ENCODE measurements around the gene PRELID3B. TPM values are rescaled to one million over a fixed set of nuclear protein-coding genes. Genes with fewer than 3 reads are reported as not detected.

Gene PRELID3B
- total and polyA plus RNA-seq, 10 of the 15 experiments (the other 5 are each of a cell fraction or from before 2014, with no cell fraction given) = 72.5 to 151 (median 124) TPM

DNA sequence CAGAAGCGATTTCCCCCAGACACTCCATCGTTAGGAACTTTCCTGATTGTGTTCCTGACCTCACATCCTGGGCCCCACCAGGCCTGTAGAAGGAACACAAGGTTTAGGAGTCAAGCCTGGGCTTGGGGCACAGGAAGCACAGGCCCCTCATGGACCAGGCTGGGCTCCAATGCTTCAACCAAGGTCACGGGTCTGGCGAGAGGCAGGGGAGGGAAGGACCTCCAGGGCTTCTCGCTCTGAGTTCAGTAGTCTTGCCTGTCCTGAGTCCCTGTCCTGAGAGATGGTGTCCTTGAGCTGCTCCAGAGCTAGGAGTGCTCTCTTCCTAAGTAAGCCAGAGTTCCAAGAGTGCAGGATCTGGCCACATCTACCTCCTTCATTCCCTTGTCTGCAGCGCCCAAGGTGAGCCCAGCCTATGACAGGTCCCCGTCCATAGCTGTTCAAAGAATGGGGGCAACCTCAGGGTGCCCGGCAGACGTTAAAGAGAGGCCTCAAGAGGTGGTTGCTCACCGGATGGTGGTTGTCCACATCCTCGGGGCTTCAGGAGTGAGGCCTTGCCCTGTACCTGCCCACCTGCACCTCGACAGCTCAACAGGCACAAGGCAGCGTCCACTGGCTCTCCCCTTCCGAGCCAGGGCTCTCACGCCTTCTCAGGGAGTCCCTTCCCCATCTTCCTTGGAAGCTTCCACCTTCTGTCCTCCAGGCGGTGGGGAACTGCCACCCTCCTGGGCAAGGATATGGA, 24.9 kb downstream of the PRELID3B start:
- ATAC-seq (peak; percentile 35), DNase-seq (ENCODE audit: low read depth, low spot score) (no peak), FAIRE-seq (no peak)
- BruUV-seq (replicated peaks) = no TSS peak
- no peaks in the 10 kb centered on the region for H4K20me1 ChIP-seq (ENCODE audit: control insufficient read depth, insufficient read depth)
- H3K27me3 ChIP-seq (replicated peaks in 1 of 2; ENCODE audit: control insufficient read depth in 2 of 2, insufficient read depth in 2 of 2, low read length in 1 of 2) = no peaks in the 10 kb centered on the region
- no peak overlapping the region for H2AFZ ChIP-seq (ENCODE audit: control insufficient read depth, low read depth, low read length)
- 86% methylated on average over 16 of the region's 16 CpGs for WGBS (ENCODE audit: insufficient coverage, insufficient replicate concordance, low lambda C conversion rate, missing lambda C conversion rate)
- ChIA-PET RAD21 (ENCODE audit: unreplicated experiment) (interaction anchor here (1.3 to 2.1 kb wide), 3 partner anchors 11 to 110 kb away, joined by 3 to 11 read pairs (median 4); partner anchors contain the start of gene ATP5F1E), POLR2A (no interaction called here), CTCF (interaction anchor here (0.6 to 1.8 kb wide), 2 partner anchors 9 to 147 kb away, joined by 3 to 5 read pairs; no protein-coding TSS in a partner anchor), SMC1A (ENCODE audit: uncharacterized antibody, unreplicated experiment) (interaction anchor here (1.1 to 1.3 kb wide), 2 partner anchors 9 to 14 kb away, joined by 3 to 4 read pairs; no protein-coding TSS in a partner anchor)
- no peaks in the 10 kb centered on the region for H3K9me3 ChIP-seq (replicated peaks; ENCODE audit: control insufficient read depth, insufficient read depth, low read length)
- no peak overlapping the region for H3K9ac ChIP-seq (ENCODE audit: control insufficient read depth, insufficient read depth, low read length)
- H3K79me2 ChIP-seq (ENCODE audit: control insufficient read depth, insufficient read depth, low read length) = no peaks in the 10 kb centered on the region
- no peak overlapping the region for H3K27ac ChIP-seq (ENCODE audit: control insufficient read depth, insufficient read depth)
- peaks cover 1 to 4% of the 10 kb centered on the region in 2 experiments; a peak in 3 of 4 replicates for H3K36me3 ChIP-seq (ENCODE audit: control insufficient read depth in 2 of 2, insufficient read depth in 2 of 2, low read length in 1 of 2)
- no peak overlapping the region for H3K4me3 ChIP-seq
- intact Hi-C loops (cut with micrococcal nuclease; ENCODE audit: unreplicated experiment) (no loop called here), in situ Hi-C loops (cut with MboI) (no loop called here)
- H3K4me1 ChIP-seq (ENCODE audit: control insufficient read depth, insufficient read depth, low read length) = peaks cover 11% of the 10 kb centered on the region
- TF ChIP-seq, protein P1, sequence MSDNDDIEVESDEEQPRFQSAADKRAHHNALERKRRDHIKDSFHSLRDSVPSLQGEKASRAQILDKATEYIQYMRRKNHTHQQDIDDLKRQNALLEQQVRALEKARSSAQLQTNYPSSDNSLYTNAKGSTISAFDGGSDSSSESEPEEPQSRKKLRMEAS (IDR thresholded peaks at IDR 0.05; ENCODE audit: low read depth, low read length) = no peak
- no peak for TF ChIP-seq EP300 (IDR thresholded peaks at IDR 0.05; ENCODE audit: borderline replicate concordance in 1 of 2, control insufficient read depth in 1 of 2, low read depth in 2 of 2, low read length in 2 of 2)
- no peak for TF ChIP-seq MTA3 (IDR thresholded peaks at IDR 0.05; ENCODE audit: borderline replicate concordance, low read length)
- TF ChIP-seq, protein P2, sequence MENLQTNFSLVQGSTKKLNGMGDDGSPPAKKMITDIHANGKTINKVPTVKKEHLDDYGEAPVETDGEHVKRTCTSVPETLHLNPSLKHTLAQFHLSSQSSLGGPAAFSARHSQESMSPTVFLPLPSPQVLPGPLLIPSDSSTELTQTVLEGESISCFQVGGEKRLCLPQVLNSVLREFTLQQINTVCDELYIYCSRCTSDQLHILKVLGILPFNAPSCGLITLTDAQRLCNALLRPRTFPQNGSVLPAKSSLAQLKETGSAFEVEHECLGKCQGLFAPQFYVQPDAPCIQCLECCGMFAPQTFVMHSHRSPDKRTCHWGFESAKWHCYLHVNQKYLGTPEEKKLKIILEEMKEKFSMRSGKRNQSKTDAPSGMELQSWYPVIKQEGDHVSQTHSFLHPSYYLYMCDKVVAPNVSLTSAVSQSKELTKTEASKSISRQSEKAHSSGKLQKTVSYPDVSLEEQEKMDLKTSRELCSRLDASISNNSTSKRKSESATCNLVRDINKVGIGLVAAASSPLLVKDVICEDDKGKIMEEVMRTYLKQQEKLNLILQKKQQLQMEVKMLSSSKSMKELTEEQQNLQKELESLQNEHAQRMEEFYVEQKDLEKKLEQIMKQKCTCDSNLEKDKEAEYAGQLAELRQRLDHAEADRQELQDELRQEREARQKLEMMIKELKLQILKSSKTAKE (IDR thresholded peaks at IDR 0.05; ENCODE audit: low read depth, poor library complexity, severe bottlenecking) = no peak
- TF ChIP-seq NFIC (IDR thresholded peaks at IDR 0.05; ENCODE audit: low read depth, low read length) = no peak
- H3K4me2 ChIP-seq (ENCODE audit: control insufficient read depth, insufficient read depth) = no peak overlapping the region
